Smooth muscle cell (in vitro differentiated cells): ENCODE results near the gene CARD11. TPM values are rescaled to one million over a fixed set of nuclear protein-coding genes. Genes with fewer than 3 reads are reported as not detected.

Experiments used
- DNase-seq: peaks from one replicate; lab custom pipeline; 2025; ENCODE audit not compliant: unreplicated experiment; lab: John Stamatoyannopoulos, UW
- H2AFZ ChIP-seq: fragments of 200-600 bp; sonication (generic); 2 replicates; pipeline ENCODE4 v1.6.0; 2016; ENCODE audit warnings: antibody characterized with exemption, low read depth, mild to moderate bottlenecking
- H3F3A ChIP-seq: fragments of 200-600 bp; sonication (generic); 2 replicates; pipeline ENCODE4 v1.6.0; 2017; ENCODE audit warnings: antibody characterized with exemption, low read depth
- H3K27ac ChIP-seq: fragments of 200-600 bp; sonication (generic); 2 replicates; pipeline ENCODE4 v1.5.1; 2016; ENCODE audit warnings: low read depth, mild to moderate bottlenecking
- H3K27me3 ChIP-seq: fragments of 200-600 bp; sonication (generic); 2 replicates; pipeline ENCODE4 v1.6.1; 2016; ENCODE audit warnings: low read depth, mild to moderate bottlenecking
- H3K36me3 ChIP-seq: fragments of 200-600 bp; sonication (generic); 2 replicates; pipeline ENCODE4 v1.5.1; 2016; ENCODE audit warnings: low read depth
- H3K4me1 ChIP-seq: fragments of 200-600 bp; sonication (generic); 2 replicates; pipeline ENCODE4 v1.5.1; 2016; ENCODE audit warnings: low read depth
- H3K4me2 ChIP-seq: fragments of 200-600 bp; sonication (generic); 2 replicates; pipeline ENCODE4 v1.6.0; 2016; ENCODE audit warnings: mild to moderate bottlenecking
- H3K4me3 ChIP-seq: fragments of 200-600 bp; sonication (generic); 2 replicates; pipeline ENCODE4 v1.5.1; 2016; ENCODE audit warnings: mild to moderate bottlenecking
- H3K79me2 ChIP-seq: fragments of 200-600 bp; sonication (generic); 2 replicates; pipeline ENCODE4 v1.6.0; 2016; ENCODE audit warnings: low read depth, mild to moderate bottlenecking
- H3K9ac ChIP-seq: fragments of 200-600 bp; sonication (generic); 2 replicates; pipeline ENCODE4 v1.6.0; 2016; ENCODE audit warnings: low read depth
- H3K9me3 ChIP-seq: fragments of 200-600 bp; sonication (generic); replicated peaks from 2 replicates; pipeline ENCODE4 v1.5.1; 2016; ENCODE audit warnings: low read depth
- H4K20me1 ChIP-seq: fragments of 200-600 bp; sonication (generic); 2 replicates; pipeline ENCODE4 v1.6.0; 2016; ENCODE audit warnings: low read depth
- WGBS: methylation state at CpG from one replicate; pipeline ENCODE4 v1.1.7; 2016; ENCODE audit warnings: low lambda C conversion rate; 5-methylcytosine and 5-hydroxymethylcytosine counted together
- polyA plus RNA-seq: library from polyadenylated mRNA; unstranded; fragments of >200 nt; fragmentation: Nextera tagmentation; extraction: Ambion mirVana; gene quantifications from 2 replicates; pipeline ENCODE4 v1.2.1, GENCODE V29; 2016
- total RNA-seq: library from RNA; depleted of rRNA; stranded (reverse); fragments of >200 nt; gene quantifications from 2 replicates; pipeline ENCODE4 v1.2.3, GENCODE V29; 2014
- TF ChIP-seq, protein P1 (sequence below): fragments of 200-600 bp; sonication (generic); IDR thresholded peaks from 2 replicates; pipeline ENCODE4 v1.5.1; 2017; ENCODE audit warnings: borderline replicate concordance, mild to moderate bottlenecking, antibody characterized with exemption; ENCODE audit not compliant: insufficient read depth, poor library complexity, severe bottlenecking

CARD11 gene
- total and polyA plus RNA-seq, 2 experiments from 2014 or later: 1.3 to 2.4 TPM

DNA sequence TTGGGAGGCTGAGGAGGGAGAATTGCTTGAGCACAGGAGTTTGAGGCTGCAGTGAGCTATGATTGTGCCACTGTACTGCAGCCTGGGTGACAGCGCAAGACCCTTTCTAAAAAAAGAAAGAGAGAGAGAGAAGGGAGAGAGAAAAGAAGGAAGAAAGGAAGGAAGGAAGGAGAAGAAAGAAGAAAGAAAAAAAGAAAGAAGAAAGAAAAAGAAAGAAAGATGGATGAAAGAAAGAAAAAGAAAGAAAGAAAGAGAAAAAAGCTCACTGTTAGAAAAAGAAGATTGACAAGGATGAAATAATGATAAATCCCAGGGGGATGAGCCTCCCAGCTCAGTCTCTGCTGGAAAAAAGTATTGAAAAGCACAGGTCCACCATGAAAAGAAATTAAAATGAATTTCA is 22.8 kb upstream of the CARD11 start:
- no peak for DNase-seq
- H2AFZ ChIP-seq: no peak overlapping the region
- no peaks in the 10 kb centered on the region for H3K27me3 ChIP-seq
- 100% methylated on average over 1 of the region's 1 CpG for WGBS
- H3K36me3 ChIP-seq: no peaks in the 10 kb centered on the region
- no peaks in the 10 kb centered on the region for H4K20me1 ChIP-seq
- TF ChIP-seq, protein P1, sequence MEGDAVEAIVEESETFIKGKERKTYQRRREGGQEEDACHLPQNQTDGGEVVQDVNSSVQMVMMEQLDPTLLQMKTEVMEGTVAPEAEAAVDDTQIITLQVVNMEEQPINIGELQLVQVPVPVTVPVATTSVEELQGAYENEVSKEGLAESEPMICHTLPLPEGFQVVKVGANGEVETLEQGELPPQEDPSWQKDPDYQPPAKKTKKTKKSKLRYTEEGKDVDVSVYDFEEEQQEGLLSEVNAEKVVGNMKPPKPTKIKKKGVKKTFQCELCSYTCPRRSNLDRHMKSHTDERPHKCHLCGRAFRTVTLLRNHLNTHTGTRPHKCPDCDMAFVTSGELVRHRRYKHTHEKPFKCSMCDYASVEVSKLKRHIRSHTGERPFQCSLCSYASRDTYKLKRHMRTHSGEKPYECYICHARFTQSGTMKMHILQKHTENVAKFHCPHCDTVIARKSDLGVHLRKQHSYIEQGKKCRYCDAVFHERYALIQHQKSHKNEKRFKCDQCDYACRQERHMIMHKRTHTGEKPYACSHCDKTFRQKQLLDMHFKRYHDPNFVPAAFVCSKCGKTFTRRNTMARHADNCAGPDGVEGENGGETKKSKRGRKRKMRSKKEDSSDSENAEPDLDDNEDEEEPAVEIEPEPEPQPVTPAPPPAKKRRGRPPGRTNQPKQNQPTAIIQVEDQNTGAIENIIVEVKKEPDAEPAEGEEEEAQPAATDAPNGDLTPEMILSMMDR: no peak
- H3K4me2 ChIP-seq: no peak overlapping the region
- H3K9ac ChIP-seq: no peak overlapping the region
- H3K79me2 ChIP-seq: no peaks in the 10 kb centered on the region
- H3K9me3 ChIP-seq: no peaks in the 10 kb centered on the region
- no peaks in the 10 kb centered on the region for H3K4me1 ChIP-seq
- no peaks in the 10 kb centered on the region for H3F3A ChIP-seq
- no peak overlapping the region for H3K4me3 ChIP-seq
- no peak overlapping the region for H3K27ac ChIP-seq

DNA sequence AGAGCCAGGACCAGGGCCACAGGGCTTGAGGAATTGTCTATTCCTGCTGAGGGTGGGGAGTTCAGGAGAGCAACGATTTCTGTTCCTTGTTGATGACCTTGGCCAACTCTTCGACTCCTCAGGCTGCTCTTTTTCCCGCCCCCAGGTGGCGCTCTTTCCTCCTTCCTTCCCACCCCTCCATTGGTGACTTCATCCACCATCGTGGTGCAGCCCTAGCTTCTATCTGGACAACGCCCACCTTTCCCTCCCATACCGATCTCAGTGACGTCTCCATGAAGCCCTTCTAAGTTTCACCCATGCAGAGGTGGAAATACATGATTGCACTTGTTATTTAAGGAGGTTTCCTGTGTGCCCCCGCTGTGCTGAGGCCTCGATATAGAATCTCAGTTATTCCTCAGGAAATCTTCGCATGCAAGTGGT is 22.1 kb upstream of the CARD11 start:
- TF ChIP-seq, protein P1: peak; percentile 54
- H2AFZ ChIP-seq: no peak overlapping the region
- no peak overlapping the region for H3K9ac ChIP-seq
- H3F3A ChIP-seq: no peaks in the 10 kb centered on the region
- H3K27ac ChIP-seq: no peak overlapping the region
- H3K27me3 ChIP-seq: no peaks in the 10 kb centered on the region
- DNase-seq: no peak
- no peak overlapping the region for H3K4me2 ChIP-seq
- no peaks in the 10 kb centered on the region for H3K36me3 ChIP-seq
- no peaks in the 10 kb centered on the region for H3K4me1 ChIP-seq
- no peaks in the 10 kb centered on the region for H4K20me1 ChIP-seq
- no peaks in the 10 kb centered on the region for H3K79me2 ChIP-seq
- H3K4me3 ChIP-seq: no peak overlapping the region
- WGBS: 36% methylated on average over 11 of the region's 11 CpGs
- H3K9me3 ChIP-seq: no peaks in the 10 kb centered on the region

DNA sequence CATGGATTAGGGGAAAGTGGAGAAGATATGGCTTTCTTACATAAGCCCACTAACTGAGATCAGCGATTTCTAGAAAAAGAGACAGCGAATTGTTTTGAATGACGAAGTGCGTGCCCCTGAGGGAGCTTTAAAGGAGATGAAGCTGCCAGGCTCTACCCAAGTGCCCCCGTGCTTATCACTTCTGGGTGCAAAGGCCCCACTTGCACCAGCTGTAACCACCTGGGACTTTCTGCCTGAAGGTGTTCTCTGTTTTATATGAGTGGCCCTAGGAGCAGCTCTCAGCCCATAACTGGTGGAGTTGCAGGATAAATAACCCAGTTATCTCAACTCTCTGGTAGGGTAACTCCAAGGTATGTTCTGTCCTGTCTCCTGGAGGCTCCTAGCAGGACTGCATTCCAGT is 20.4 kb upstream of the CARD11 start:
- no peak overlapping the region for H3K9ac ChIP-seq
- WGBS: 89% methylated on average over 5 of the region's 5 CpGs
- no peak overlapping the region for H2AFZ ChIP-seq
- no peaks in the 10 kb centered on the region for H3F3A ChIP-seq
- no peaks in the 10 kb centered on the region for H3K36me3 ChIP-seq
- H3K79me2 ChIP-seq: no peaks in the 10 kb centered on the region
- H3K27ac ChIP-seq: no peak overlapping the region
- TF ChIP-seq, protein P1: no peak
- H3K4me2 ChIP-seq: no peak overlapping the region
- H3K27me3 ChIP-seq: no peaks in the 10 kb centered on the region
- H4K20me1 ChIP-seq: no peaks in the 10 kb centered on the region
- no peaks in the 10 kb centered on the region for H3K9me3 ChIP-seq
- no peak for DNase-seq
- no peak overlapping the region for H3K4me3 ChIP-seq
- H3K4me1 ChIP-seq: no peaks in the 10 kb centered on the region

DNA sequence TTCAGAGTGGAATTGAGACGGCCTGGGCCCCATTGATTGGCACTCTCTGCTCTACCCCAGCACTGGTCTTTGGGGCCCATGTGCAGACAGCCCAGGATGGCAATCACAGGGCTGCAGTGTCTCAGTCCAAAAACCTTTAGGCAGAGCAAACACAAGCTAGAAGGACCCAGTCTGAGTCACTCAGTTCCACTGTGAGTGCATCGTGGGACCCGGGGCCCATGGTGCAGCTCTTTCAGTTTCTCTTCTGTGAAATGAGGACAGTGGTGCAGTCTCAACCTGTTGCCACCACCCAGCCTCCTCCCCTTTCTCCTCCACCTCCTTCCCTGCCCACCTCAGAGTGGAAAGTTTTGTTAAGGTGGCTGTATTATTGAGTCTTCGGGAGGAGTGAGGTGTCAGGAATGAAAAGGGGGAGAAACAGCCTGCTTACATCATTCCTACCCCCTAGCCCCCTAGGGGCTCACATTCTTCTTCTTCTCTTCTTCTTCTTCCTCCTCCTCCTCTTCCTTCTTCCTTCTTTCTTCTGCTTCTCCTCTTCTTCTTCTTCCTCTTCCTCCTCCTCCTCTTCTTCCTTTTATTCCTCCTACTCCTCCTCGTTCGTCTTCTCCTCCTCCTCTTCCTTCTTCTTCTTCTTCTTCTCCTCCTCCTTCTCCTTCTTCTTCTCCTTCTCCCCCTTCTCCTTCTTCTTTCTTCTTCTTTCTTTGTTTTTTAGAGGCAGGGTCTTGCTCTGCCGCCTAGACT is 19.5 kb upstream of the CARD11 start:
- H3K36me3 ChIP-seq: no peaks in the 10 kb centered on the region
- no peak overlapping the region for H3K4me2 ChIP-seq
- no peaks in the 10 kb centered on the region for H3F3A ChIP-seq
- H3K27ac ChIP-seq: no peak overlapping the region
- no peaks in the 10 kb centered on the region for H3K4me1 ChIP-seq
- 78% methylated on average over 7 of the region's 7 CpGs for WGBS
- no peak overlapping the region for H3K9ac ChIP-seq
- H3K27me3 ChIP-seq: no peaks in the 10 kb centered on the region
- H3K9me3 ChIP-seq: no peaks in the 10 kb centered on the region
- no peak for DNase-seq
- H3K79me2 ChIP-seq: no peaks in the 10 kb centered on the region
- TF ChIP-seq, protein P1: no peak
- H2AFZ ChIP-seq: no peak overlapping the region
- H3K4me3 ChIP-seq: no peak overlapping the region
- no peaks in the 10 kb centered on the region for H4K20me1 ChIP-seq
